Activated B cell treated with CpG ODN at 0.5 μM for 24 hours (primary cell): Measurements from ENCODE around the gene ADAD1. TPM values are rescaled to one million over a fixed set of nuclear protein-coding genes. Genes with fewer than 3 reads are reported as not detected.

ENCODE experiments used
- ATAC-seq: fragments of 200-7000 bp; cut with Tn5 transposase; one replicate; pipeline ENCODE4 v1.10.0; 2021; ENCODE audit warnings: low read depth, mild to moderate bottlenecking, moderate library complexity
- CTCF ChIA-PET: fragments of 350-600 bp; sonication (Branson Sonifier 250); formaldehyde crosslinking; loops from one replicate; lab custom pipeline; 2021; ENCODE audit warnings: antibody characterized with exemption; lab: Charles Lee
- POLR2A ChIA-PET: fragments of 350-600 bp; sonication (Branson Sonifier 250); formaldehyde crosslinking; loops from one replicate; lab custom pipeline; 2021; ENCODE audit warnings: antibody characterized with exemption; lab: Charles Lee
- DNase-seq: peaks from one replicate; pipeline ENCODE4 v3.0.0; 2022
- H3K27ac Mint-ChIP-seq: one replicate; pipeline ENCODE4 v1.8.0; 2020; ENCODE audit warnings: mixed read lengths
- H3K27me3 Mint-ChIP-seq: one replicate; pipeline ENCODE4 v1.8.0; 2021; ENCODE audit warnings: mixed read lengths
- H3K36me3 Mint-ChIP-seq: one replicate; pipeline ENCODE4 v1.8.0; 2021; ENCODE audit warnings: low read depth, mixed read lengths
- H3K4me1 Mint-ChIP-seq: one replicate; pipeline ENCODE4 v1.8.0; 2021; ENCODE audit warnings: mixed read lengths
- H3K4me3 Mint-ChIP-seq: one replicate; pipeline ENCODE4 v1.8.0; 2020; ENCODE audit warnings: mild to moderate bottlenecking, mixed read lengths
- H3K9me3 Mint-ChIP-seq: one replicate; pipeline ENCODE4 v1.8.0; 2020; ENCODE audit warnings: mixed read lengths
- intact Hi-C: fragments of 100-400 bp; cut with micrococcal nuclease; formaldehyde crosslinking; loops from one replicate; pipeline ENCODE4 v1.15.1; 2024
- total RNA-seq: library from RNA; stranded (reverse); gene quantifications from 2 replicates; pipeline ENCODE4 v1.2.3, GENCODE V29; 2022
- TF ChIP-seq, protein P1 (sequence below): fragments of 200-600 bp; IDR thresholded peaks from one replicate; pipeline ENCODE4 v1.8.0; 2022; ENCODE audit warnings: antibody characterized with exemption, mild to moderate bottlenecking

The ADAD1 gene
- total RNA-seq, 1 donor from 2014 or later = not detected

DNA sequence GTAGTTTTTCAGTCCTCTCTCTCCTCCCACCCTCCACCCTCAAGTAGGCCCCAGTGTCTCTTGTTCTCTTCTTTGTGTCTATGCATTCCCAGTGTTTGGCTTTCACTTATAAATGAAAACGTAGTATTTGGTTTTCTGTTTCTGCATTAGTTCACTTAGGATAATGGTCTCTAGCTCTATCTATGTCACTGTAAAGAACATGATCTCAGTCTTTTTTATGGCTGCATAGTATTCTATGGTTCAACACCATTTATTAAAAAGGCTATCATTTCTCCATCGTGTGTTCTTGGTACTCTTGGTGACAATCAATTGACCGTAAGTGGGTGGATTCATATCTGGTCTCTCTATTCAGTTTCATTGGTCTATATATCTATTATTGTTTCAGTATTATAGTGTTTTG is 96.4 kb downstream of the ADAD1 start:
- no peak for ATAC-seq
- intact Hi-C loops = no loop called here
- CTCF ChIA-PET = no interaction called here

DNA sequence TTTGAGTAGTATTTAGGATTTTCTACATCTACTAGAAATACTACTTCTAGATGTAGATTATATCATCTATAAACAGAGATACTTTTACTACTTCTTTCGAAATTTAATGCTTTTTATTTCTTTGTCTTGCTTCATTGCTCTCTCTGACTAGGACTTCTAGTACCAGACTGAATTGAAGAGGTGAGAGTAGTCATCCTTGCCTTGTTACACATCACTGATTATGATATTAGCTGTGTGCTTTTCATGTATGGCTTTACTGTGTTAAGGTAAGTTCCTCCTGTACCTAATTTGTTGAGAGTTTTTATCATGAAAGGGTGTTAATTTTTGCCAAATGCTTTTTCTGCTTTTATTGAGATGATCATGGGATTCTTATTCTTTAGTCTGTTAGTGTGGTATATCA is 97.3 kb downstream of the ADAD1 start:
- no peaks in the 10 kb centered on the region for H3K4me1 Mint-ChIP-seq
- CTCF ChIA-PET = no interaction called here
- no peak overlapping the region for H3K27ac Mint-ChIP-seq
- intact Hi-C loops = no loop called here
- ATAC-seq (no peak), DNase-seq (no peak)
- H3K27me3 Mint-ChIP-seq = no peaks in the 10 kb centered on the region
- POLR2A ChIA-PET = no interaction called here
- H3K9me3 Mint-ChIP-seq = no peaks in the 10 kb centered on the region
- TF ChIP-seq, protein P1, sequence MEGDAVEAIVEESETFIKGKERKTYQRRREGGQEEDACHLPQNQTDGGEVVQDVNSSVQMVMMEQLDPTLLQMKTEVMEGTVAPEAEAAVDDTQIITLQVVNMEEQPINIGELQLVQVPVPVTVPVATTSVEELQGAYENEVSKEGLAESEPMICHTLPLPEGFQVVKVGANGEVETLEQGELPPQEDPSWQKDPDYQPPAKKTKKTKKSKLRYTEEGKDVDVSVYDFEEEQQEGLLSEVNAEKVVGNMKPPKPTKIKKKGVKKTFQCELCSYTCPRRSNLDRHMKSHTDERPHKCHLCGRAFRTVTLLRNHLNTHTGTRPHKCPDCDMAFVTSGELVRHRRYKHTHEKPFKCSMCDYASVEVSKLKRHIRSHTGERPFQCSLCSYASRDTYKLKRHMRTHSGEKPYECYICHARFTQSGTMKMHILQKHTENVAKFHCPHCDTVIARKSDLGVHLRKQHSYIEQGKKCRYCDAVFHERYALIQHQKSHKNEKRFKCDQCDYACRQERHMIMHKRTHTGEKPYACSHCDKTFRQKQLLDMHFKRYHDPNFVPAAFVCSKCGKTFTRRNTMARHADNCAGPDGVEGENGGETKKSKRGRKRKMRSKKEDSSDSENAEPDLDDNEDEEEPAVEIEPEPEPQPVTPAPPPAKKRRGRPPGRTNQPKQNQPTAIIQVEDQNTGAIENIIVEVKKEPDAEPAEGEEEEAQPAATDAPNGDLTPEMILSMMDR = no peak
- no peaks in the 10 kb centered on the region for H3K36me3 Mint-ChIP-seq
- no peak overlapping the region for H3K4me3 Mint-ChIP-seq

More for the DNA sequence above, 96.4 kb downstream of the ADAD1 start:
- Mint-ChIP-seq H3K4me3 (no peak overlapping the region), H3K27me3 (no peaks in the 10 kb centered on the region), H3K36me3 (no peaks in the 10 kb centered on the region), H3K27ac (no peak overlapping the region), H3K9me3 (no peaks in the 10 kb centered on the region), H3K4me1 (no peaks in the 10 kb centered on the region)
- TF ChIP-seq, protein P1 = no peak
- POLR2A ChIA-PET = no interaction called here
- DNase-seq = no peak

DNA sequence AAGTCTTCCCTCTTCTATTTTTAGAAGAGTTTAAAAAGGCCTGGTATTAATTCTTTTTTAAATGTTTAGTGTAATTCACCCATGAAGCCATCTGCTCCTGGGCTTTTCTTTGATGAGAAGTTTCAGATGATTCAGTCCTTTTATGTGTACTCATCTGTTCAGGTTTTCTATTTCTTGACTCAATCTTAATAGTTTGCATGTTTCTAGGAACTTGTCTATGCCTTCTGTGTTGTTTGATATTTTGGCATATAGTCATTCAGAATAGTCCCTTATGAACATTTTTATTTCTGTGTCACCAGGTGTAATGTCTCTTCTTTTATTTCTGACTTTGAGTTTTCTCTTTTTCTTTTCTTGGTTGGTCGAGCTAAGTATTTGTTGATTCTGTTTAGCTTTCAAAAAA is 97.9 kb downstream of the ADAD1 start:
- CTCF ChIA-PET = no interaction called here
- Mint-ChIP-seq H3K9me3 (no peaks in the 10 kb centered on the region), H3K4me1 (no peaks in the 10 kb centered on the region), H3K27me3 (no peaks in the 10 kb centered on the region), H3K27ac (no peak overlapping the region), H3K4me3 (no peak overlapping the region), H3K36me3 (no peaks in the 10 kb centered on the region)
- TF ChIP-seq, protein P1 = no peak
- POLR2A ChIA-PET = no interaction called here
- DNase-seq (no peak), ATAC-seq (no peak)
- intact Hi-C loops = no loop called here

Other genes with a start within 250 kb of the ADAD1 start
- 39.1 and 44.4 TPM in 2 replicates for gene BLTP1, start 226.7 kb upstream of the ADAD1 start, total RNA-seq
- not detected in 2 replicates for gene IL2, start 77.7 kb downstream of the ADAD1 start, total RNA-seq
- not detected in 2 replicates for gene IL21, start 242.1 kb downstream of the ADAD1 start, total RNA-seq